Body of pancreas (tissue), 4 donors: Measurements from ENCODE around the gene AREG. TPM values are rescaled to one million over a fixed set of nuclear protein-coding genes. Genes with fewer than 3 reads are reported as not detected.

ENCODE experiments used
- ATAC-seq: fragments of 150-250 bp; one replicate; pipeline ENCODE4 v1.9.1; 2016
- DNase-seq, 4 donors: peaks; one replicate each; pipeline ENCODE4 v3.0.0-alpha.2; 2019
- H3K27ac ChIP-seq, 4 donors: fragments of 200-600 bp; sonication (generic); 1 replicate in 3 of 4; 2 replicates in 1 of 4; pipeline versions ENCODE4 v1.5.1 to v1.6.1; 2016 to 2019; ENCODE audit warnings: mild to moderate bottlenecking in 1 of 4, mixed read lengths in 1 of 4, moderate library complexity in 1 of 4
- H3K27me3 ChIP-seq, 2 donors: fragments of 200-600 bp; sonication (generic); one replicate each; pipeline ENCODE4 v1.6.0; 2016; ENCODE audit warnings: mild to moderate bottlenecking in 1 of 2
- H3K36me3 ChIP-seq, 2 donors: fragments of 200-600 bp; sonication (generic); replicated peaks in 1 of 2; 2 replicates each; pipeline ENCODE4 v1.5.1; 2016; ENCODE audit warnings: low read depth in 2 of 2; ENCODE audit not compliant: insufficient read depth in 1 of 2
- H3K4me1 ChIP-seq: fragments of 200-600 bp; sonication (generic); one replicate; pipeline ENCODE4 v1.6.0; 2016
- H3K4me3 ChIP-seq, 2 donors: fragments of 200-600 bp; sonication (generic); 1 replicate in 1 of 2; 2 replicates in 1 of 2; pipeline ENCODE4 v1.5.1; 2016 to 2019
- H3K9me3 ChIP-seq, 3 donors: fragments of 200-600 bp; sonication (generic); 1 replicate in 2 of 3; 2 replicates in 1 of 3; pipeline ENCODE4 v1.5.1; 2016
- POLR2A ChIP-seq, 3 donors: fragments of 450-650 bp; IDR thresholded peaks; one replicate each; pipeline ENCODE4 v1.6.1; 2016; ENCODE audit warnings: antibody characterized with exemption in 3 of 3, mild to moderate bottlenecking in 2 of 3
- WGBS, 2 donors: methylation state at CpG; one replicate each; pipeline ENCODE4 v1.1.5; 2017; 5-methylcytosine and 5-hydroxymethylcytosine counted together
- intact Hi-C: fragments of 100-400 bp; cut with DNase I; formaldehyde crosslinking; loops from one replicate; pipeline ENCODE4 v1.15.1; 2023
- total RNA-seq, 2 donors: library from RNA; depleted of rRNA; stranded (reverse); fragments of >200 nt; gene quantifications; one replicate each; pipeline ENCODE4 v1.1.0, GENCODE V29; 2016
- TF ChIP-seq, protein P1 (sequence below), 7 experiments: fragments of 450-650 bp in 4 of 7; fragments of 200-600 bp in 3 of 7; sonication (generic) in 3 of 7; IDR thresholded peaks; one replicate each; pipeline ENCODE4 v1.5.1; 2016 to 2019; ENCODE audit warnings: antibody characterized with exemption in 7 of 7

AREG gene
- total RNA-seq, 2 donors from 2014 or later, result 4.9 to 5.6 TPM

DNA sequence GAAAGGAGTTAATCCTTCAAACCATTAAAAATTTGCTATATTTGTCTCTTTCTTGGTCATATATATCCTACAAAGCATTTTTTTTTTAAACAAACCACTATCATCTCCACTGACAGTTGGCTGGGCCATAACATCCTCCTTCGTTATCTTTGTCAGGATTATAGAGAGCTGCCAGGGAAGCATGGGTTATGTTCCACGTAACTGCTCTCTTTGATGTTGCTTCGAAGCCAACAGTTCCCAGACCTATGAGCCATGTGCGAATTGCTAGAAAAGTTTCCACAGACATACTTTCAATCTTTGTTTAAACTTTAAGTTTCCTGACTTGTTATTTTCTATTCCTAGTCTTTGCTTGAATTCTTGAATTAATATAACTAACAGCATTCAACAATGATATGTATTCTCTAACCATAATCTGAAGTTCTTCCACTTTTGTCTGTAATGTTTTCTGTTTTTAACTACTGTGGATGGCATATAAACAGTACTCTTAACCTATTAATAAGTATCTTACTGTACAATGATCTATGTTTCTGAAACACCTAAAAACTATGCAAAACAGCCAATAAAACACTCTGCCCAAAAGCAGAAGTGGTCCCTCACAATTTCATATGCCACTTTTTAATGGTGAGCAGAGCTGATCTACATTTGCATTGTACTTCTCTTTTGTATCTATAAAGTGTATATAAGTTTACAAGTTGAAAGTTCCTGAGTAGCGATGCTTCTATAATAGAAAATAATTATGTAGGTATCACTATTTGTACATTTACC is 42.1 kb upstream of the AREG start:
- intact Hi-C loops, result no loop called here
- Histone ChIP-seq H3K27ac (no peak overlapping the region), H3K4me1 (no peaks in the 10 kb centered on the region), H3K9me3 (no peaks in the 10 kb centered on the region), H3K36me3 (no peaks in the 10 kb centered on the region), H3K27me3 (no peaks in the 10 kb centered on the region), H3K4me3 (no peak overlapping the region)
- no peak for ATAC-seq
- 69 to 75% methylated on average over 5 of the region's 5 CpGs for WGBS, 2 donors
- DNase-seq, result no peak
- TF ChIP-seq POLR2A (IDR thresholded peaks at IDR 0.05), result no peak
- TF ChIP-seq, protein P1, sequence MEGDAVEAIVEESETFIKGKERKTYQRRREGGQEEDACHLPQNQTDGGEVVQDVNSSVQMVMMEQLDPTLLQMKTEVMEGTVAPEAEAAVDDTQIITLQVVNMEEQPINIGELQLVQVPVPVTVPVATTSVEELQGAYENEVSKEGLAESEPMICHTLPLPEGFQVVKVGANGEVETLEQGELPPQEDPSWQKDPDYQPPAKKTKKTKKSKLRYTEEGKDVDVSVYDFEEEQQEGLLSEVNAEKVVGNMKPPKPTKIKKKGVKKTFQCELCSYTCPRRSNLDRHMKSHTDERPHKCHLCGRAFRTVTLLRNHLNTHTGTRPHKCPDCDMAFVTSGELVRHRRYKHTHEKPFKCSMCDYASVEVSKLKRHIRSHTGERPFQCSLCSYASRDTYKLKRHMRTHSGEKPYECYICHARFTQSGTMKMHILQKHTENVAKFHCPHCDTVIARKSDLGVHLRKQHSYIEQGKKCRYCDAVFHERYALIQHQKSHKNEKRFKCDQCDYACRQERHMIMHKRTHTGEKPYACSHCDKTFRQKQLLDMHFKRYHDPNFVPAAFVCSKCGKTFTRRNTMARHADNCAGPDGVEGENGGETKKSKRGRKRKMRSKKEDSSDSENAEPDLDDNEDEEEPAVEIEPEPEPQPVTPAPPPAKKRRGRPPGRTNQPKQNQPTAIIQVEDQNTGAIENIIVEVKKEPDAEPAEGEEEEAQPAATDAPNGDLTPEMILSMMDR (IDR thresholded peaks at IDR 0.05), result no peak

DNA sequence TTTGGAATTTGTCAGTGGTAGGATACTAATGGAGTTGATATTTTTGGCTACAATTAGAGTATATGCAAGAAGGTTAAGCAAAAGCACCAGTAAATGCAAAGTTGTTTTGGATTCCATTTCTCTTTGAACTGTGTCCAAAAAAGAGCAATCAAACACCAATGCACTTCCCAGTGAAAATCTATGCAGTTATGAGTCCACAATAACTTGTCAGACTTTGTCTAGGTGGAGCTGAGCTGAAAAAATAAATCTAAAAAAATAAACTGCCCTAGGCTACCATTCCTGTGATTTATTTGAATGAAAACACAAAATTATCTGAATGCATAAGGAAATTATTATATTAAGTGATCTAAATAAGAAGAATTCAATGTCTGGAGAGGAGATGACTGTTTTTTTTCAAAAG is 37.0 kb upstream of the AREG start:
- intact Hi-C loops, result no loop called here
- H3K4me1 ChIP-seq, result no peaks in the 10 kb centered on the region
- H3K36me3 ChIP-seq, result no peaks in the 10 kb centered on the region
- no peaks in the 10 kb centered on the region for H3K9me3 ChIP-seq
- DNase-seq, result no peak
- TF ChIP-seq POLR2A (IDR thresholded peaks at IDR 0.05), result no peak
- TF ChIP-seq, protein P1 (IDR thresholded peaks at IDR 0.05), result no peak
- H3K27ac ChIP-seq, result no peak overlapping the region
- H3K4me3 ChIP-seq, result no peak overlapping the region
- H3K27me3 ChIP-seq, result no peaks in the 10 kb centered on the region
- ATAC-seq, result no peak

DNA sequence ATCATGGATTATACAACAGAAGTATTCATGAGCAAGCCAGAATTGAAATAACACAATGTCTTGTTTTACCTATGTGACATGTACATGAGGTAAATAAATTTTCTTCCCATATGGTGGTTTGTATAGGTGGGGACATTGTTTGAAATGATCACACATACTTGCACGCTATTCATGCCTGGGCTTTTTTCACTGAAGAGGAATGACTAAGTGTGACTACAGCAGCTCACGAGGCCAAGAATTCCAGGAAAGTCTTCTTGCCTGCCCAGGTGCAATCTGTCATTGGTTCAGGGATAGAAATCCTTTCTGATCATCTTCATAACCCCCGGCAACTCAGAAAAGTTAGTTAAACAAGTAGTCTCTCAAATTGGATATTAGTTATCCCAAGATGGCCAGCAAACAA is 36.3 kb upstream of the AREG start:
- ATAC-seq (no peak), DNase-seq (no peak)
- H3K9me3 ChIP-seq, result no peaks in the 10 kb centered on the region
- no peaks in the 10 kb centered on the region for H3K27me3 ChIP-seq
- H3K4me1 ChIP-seq, result no peaks in the 10 kb centered on the region
- intact Hi-C loops, result no loop called here
- H3K4me3 ChIP-seq, result no peak overlapping the region
- 68 to 78% methylated on average over 3 of the region's 3 CpGs for WGBS, 2 donors
- H3K27ac ChIP-seq, result no peak overlapping the region
- H3K36me3 ChIP-seq, result no peaks in the 10 kb centered on the region
- TF ChIP-seq POLR2A (IDR thresholded peaks at IDR 0.05), result no peak
- TF ChIP-seq, protein P1 (IDR thresholded peaks at IDR 0.05), result no peak

DNA sequence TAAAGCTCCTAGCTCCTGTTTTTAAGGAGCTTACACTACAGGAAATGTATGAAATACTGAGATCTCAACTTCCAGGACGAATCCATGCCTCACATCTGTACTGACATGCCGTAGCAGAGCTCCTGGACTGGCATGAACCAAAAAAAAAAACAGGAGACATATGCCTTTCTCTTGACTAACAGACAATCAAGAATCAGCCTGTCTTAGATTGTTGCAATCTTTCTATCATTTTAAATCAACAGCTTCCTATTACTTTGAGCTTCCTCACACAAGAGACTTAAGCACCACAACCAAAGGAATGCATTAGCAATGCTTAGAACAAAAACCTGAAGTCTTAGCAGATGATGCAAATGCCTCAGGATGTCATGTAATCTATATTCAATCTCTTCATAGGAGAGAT is 34.7 kb upstream of the AREG start:
- ATAC-seq (no peak), DNase-seq (no peak)
- H3K4me3 ChIP-seq, result no peak overlapping the region
- intact Hi-C loops, result no loop called here
- no peaks in the 10 kb centered on the region for H3K36me3 ChIP-seq
- no peaks in the 10 kb centered on the region for H3K4me1 ChIP-seq
- TF ChIP-seq, protein P1 (IDR thresholded peaks at IDR 0.05), result no peak
- TF ChIP-seq POLR2A (IDR thresholded peaks at IDR 0.05), result no peak
- no peak overlapping the region for H3K27ac ChIP-seq
- H3K9me3 ChIP-seq, result no peaks in the 10 kb centered on the region
- H3K27me3 ChIP-seq, result no peaks in the 10 kb centered on the region
- WGBS, 2 donors, result 63 to 81% methylated on average over 2 of the region's 2 CpGs

DNA sequence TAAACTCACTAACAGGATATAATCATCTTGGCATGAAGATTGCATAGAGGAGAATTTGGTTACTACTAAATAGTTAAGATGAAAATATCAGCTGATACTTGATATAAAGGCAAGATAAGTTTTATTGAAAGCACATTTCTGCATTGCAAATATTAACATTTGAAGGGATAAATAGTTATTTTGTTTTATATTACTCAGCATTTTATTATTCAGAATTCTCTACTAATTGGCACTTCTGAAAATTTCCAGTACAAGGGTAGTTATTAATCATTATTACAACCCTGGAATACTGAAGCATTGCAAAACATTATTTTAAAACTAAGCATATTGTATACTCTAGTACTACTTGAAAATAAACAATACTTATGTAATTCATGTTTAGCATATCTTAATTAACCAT is 32.7 kb upstream of the AREG start:
- Histone ChIP-seq H3K27ac (no peak overlapping the region), H3K4me3 (no peak overlapping the region), H3K4me1 (no peaks in the 10 kb centered on the region), H3K27me3 (no peaks in the 10 kb centered on the region), H3K9me3 (no peaks in the 10 kb centered on the region), H3K36me3 (no peaks in the 10 kb centered on the region)
- no peak for DNase-seq
- no peak for ATAC-seq
- intact Hi-C loops, result no loop called here
- TF ChIP-seq POLR2A (IDR thresholded peaks at IDR 0.05), result no peak
- TF ChIP-seq, protein P1 (IDR thresholded peaks at IDR 0.05), result no peak
